GM23248 (cell line): ENCODE measurements around the gene XPO6. TPM values are rescaled to one million over a fixed set of nuclear protein-coding genes. Genes with fewer than 3 reads are reported as not detected.

Experiments used
- DNase-seq: peaks from one replicate; pipeline ENCODE4 v3.0.0-alpha.2; 2015
- H2AFZ ChIP-seq: fragments of 200-600 bp; sonication (generic); 2 replicates; pipeline ENCODE4 v1.6.1; 2016; ENCODE audit warnings: antibody characterized with exemption
- H3F3A ChIP-seq: fragments of 200-600 bp; sonication (generic); 2 replicates; pipeline ENCODE4 v1.6.1; 2016; ENCODE audit warnings: mild to moderate bottlenecking, antibody characterized with exemption, mixed run types; ENCODE audit not compliant: insufficient read depth
- H3K27ac ChIP-seq: fragments of 200-600 bp; sonication (generic); 2 replicates; pipeline ENCODE4 v1.5.1; 2016; ENCODE audit warnings: mild to moderate bottlenecking
- H3K27me3 ChIP-seq: fragments of 200-600 bp; sonication (generic); replicated peaks from 2 replicates; pipeline ENCODE4 v1.6.1; 2016; ENCODE audit warnings: mild to moderate bottlenecking; ENCODE audit not compliant: insufficient read depth
- H3K36me3 ChIP-seq: fragments of 200-600 bp; sonication (generic); 2 replicates; pipeline ENCODE4 v1.6.1; 2016; ENCODE audit warnings: low read depth, mild to moderate bottlenecking
- H3K4me1 ChIP-seq: fragments of 200-600 bp; sonication (generic); 2 replicates; pipeline ENCODE4 v1.6.1; 2016; ENCODE audit warnings: mild to moderate bottlenecking; ENCODE audit not compliant: insufficient read depth
- H3K4me2 ChIP-seq: fragments of 200-600 bp; sonication (generic); one replicate; pipeline ENCODE4 v1.6.1; 2016; ENCODE audit warnings: mild to moderate bottlenecking; ENCODE audit not compliant: unreplicated experiment
- H3K4me3 ChIP-seq: fragments of 200-600 bp; sonication (generic); 2 replicates; pipeline ENCODE4 v1.5.1; 2016; ENCODE audit warnings: mild to moderate bottlenecking
- H3K79me2 ChIP-seq: fragments of 200-600 bp; sonication (generic); 2 replicates; pipeline ENCODE4 v1.6.1; 2016; ENCODE audit warnings: mild to moderate bottlenecking; ENCODE audit not compliant: insufficient read depth
- H3K9ac ChIP-seq: fragments of 200-600 bp; sonication (generic); 2 replicates; pipeline ENCODE4 v1.6.1; 2016; ENCODE audit warnings: mild to moderate bottlenecking
- H3K9me2 ChIP-seq: fragments of 200-600 bp; sonication (generic); 2 replicates; pipeline ENCODE4 v1.6.1; 2016; ENCODE audit warnings: mixed run types, mild to moderate bottlenecking, moderate library complexity; ENCODE audit not compliant: insufficient read depth
- H3K9me3 ChIP-seq: fragments of 200-600 bp; sonication (generic); one replicate; pipeline ENCODE4 v1.6.1; 2017; ENCODE audit warnings: low read depth
- H4K20me1 ChIP-seq: fragments of 200-600 bp; sonication (generic); 2 replicates; pipeline ENCODE4 v1.6.0; 2016; ENCODE audit not compliant: insufficient read depth
- EZH2 ChIP-seq: fragments of 200-600 bp; sonication (generic); IDR thresholded peaks from 2 replicates; pipeline ENCODE4 v1.6.1; 2018; ENCODE audit warnings: antibody characterized with exemption, mild to moderate bottlenecking; ENCODE audit not compliant: insufficient read depth, poor library complexity, severe bottlenecking
- EZH2phosphoT487 ChIP-seq: fragments of 200-600 bp; sonication (generic); IDR thresholded peaks from 2 replicates; pipeline ENCODE4 v1.6.1; 2018; ENCODE audit warnings: antibody characterized with exemption, moderate library complexity, mild to moderate bottlenecking, low read depth; ENCODE audit not compliant: insufficient read depth
- WGBS, 2 experiments: methylation state at CpG; one replicate each; pipeline ENCODE4 v1.1.6; 2015 to 2017; ENCODE audit warnings: low lambda C conversion rate in 2 of 2, low coverage in 1 of 2; ENCODE audit errors: missing lambda C conversion rate in 2 of 2; 5-methylcytosine and 5-hydroxymethylcytosine counted together
- in situ Hi-C: fragments of 300-500 bp; cut with MboI; formaldehyde crosslinking; loops from 2 replicates; pipeline ENCODE4 v1.15.0; 2020
- polyA plus RNA-seq: library from polyadenylated mRNA; unstranded; fragments of >200 nt; fragmentation: Nextera tagmentation; extraction: Ambion mirVana; gene quantifications from 2 replicates; pipeline ENCODE4 v1.2.1, GENCODE V29; 2016
- small RNA-seq: library from RNA; depleted of rRNA; stranded (forward); fragments of <200 nt; gene quantifications from one replicate; pipeline ENCODE3, GENCODE V24; 2014; ENCODE audit warnings: low read depth, low replicate concordance
- total RNA-seq: library from RNA; depleted of rRNA; stranded (reverse); fragments of >200 nt; shearing (Covaris generic); gene quantifications from 2 replicates; pipeline ENCODE4 v1.2.3, GENCODE V29; 2014; rRNA removed

XPO6 gene
- total and polyA plus RNA-seq, 2 experiments from 2014 or later = 50.7 to 118 TPM

DNA sequence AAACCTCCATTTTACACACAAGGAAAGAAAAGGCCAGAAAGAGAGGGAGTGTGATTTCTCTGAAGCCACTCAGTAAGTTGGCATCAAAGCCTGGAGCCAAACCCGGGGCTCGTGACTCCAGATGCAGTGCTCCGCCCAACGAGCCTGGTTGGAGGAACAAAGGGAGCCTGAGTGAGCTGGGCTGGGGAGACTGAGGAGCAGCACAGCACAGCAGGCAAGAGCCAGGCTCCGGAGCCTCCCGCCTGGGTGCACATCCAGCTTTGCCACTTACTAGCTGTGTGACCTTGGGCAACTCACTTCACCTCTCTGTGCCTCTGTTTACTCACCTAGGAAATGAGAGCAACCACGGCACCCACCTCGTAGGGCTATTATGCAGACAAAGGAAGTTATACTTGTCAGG, 153.8 kb downstream of the XPO6 start:
- Histone ChIP-seq H3K4me2 (no peak overlapping the region), H4K20me1 (no peaks in the 10 kb centered on the region), H3K4me1 (no peaks in the 10 kb centered on the region), H3K9me3 (no peaks in the 10 kb centered on the region), H3K27ac (no peak overlapping the region), H3K27me3 (peaks cover 51% of the 10 kb centered on the region), H2AFZ (no peak overlapping the region), H3K9ac (no peak overlapping the region), H3K9me2 (no peaks in the 10 kb centered on the region), H3K79me2 (no peaks in the 10 kb centered on the region), H3F3A (no peaks in the 10 kb centered on the region), H3K4me3 (no peak overlapping the region), H3K36me3 (no peaks in the 10 kb centered on the region)
- TF ChIP-seq EZH2phosphoT487 (no peak), EZH2 (no peak)
- WGBS, 2 experiments = 52 to 58% methylated on average over 8 of the region's 8 CpGs
- DNase-seq = no peak
- in situ Hi-C loops = loop anchor here (25.0 kb wide), 2 partner anchors 271 to 421 kb away; no protein-coding TSS in a partner anchor

- Histone ChIP-seq H3F3A (no peaks in the 10 kb centered on the region), H3K79me2 (no peaks in the 10 kb centered on the region), H3K9me2 (no peaks in the 10 kb centered on the region), H3K4me2 (no peak overlapping the region), H3K27me3 (peaks cover 27% of the 10 kb centered on the region; the same call in 1 of the 2 replicates), H3K9me3 (no peaks in the 10 kb centered on the region), H2AFZ (no peak overlapping the region), H3K4me1 (no peaks in the 10 kb centered on the region), H3K27ac (no peak overlapping the region), H3K9ac (no peak overlapping the region), H3K4me3 (no peak overlapping the region), H3K36me3 (no peaks in the 10 kb centered on the region), H4K20me1 (no peaks in the 10 kb centered on the region)
- in situ Hi-C loops = loop anchor here (25.0 kb wide), 2 partner anchors 266 to 416 kb away; no protein-coding TSS in a partner anchor
- TF ChIP-seq EZH2 (no peak), EZH2phosphoT487 (no peak)
- 12 to 13% methylated on average over 15 of the region's 15 CpGs for WGBS, 2 experiments
- no peak for DNase-seq
Measured at GRCh38 chr16:28053461-28053860, 158.3 kb downstream of the XPO6 start.

GRCh38 chr16:28052274-28053128, 159.3 kb downstream of the XPO6 start:
- in situ Hi-C loops = loop anchor here (25.0 kb wide), 2 partner anchors 265 to 415 kb away; no protein-coding TSS in a partner anchor
- H3K4me3 ChIP-seq = no peak overlapping the region
- WGBS, 2 experiments = 38 to 44% methylated on average over 8 of the region's 8 CpGs
- no peak for TF ChIP-seq EZH2phosphoT487
- TF ChIP-seq EZH2 = no peak
- no peaks in the 10 kb centered on the region for H4K20me1 ChIP-seq
- H3K9ac ChIP-seq = no peak overlapping the region
- H3K36me3 ChIP-seq = no peaks in the 10 kb centered on the region
- H3K4me2 ChIP-seq = no peak overlapping the region
- H3K9me3 ChIP-seq = no peaks in the 10 kb centered on the region
- DNase-seq = no peak
- no peaks in the 10 kb centered on the region for H3F3A ChIP-seq
- peaks cover 28% of the 10 kb centered on the region; the same call in 1 of the 2 replicates for H3K27me3 ChIP-seq
- H2AFZ ChIP-seq = no peak overlapping the region
- no peaks in the 10 kb centered on the region for H3K79me2 ChIP-seq
- no peaks in the 10 kb centered on the region for H3K9me2 ChIP-seq
- no peak overlapping the region for H3K27ac ChIP-seq
- H3K4me1 ChIP-seq = no peaks in the 10 kb centered on the region

DNA sequence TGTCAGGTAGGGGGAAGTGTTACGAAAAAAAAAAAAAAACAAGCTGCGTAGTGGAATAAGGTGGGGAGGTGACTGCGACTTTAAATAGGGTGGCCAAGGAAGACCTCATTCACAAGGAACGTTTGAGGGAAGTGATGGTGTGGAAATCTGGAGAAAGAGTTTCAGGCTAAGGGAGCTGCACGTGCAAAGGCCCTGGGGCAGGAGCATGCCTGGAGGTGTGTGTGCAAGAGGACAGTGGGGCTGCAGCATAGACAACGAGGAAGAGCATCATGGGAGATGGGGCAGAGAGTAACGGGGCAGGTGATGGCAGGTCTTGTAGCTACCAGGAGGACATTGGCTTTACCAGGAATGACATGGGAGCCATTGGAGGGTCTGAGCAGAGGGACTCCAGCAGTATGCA, 160.3 kb downstream of the XPO6 start:
- Histone ChIP-seq H3K36me3 (no peaks in the 10 kb centered on the region), H4K20me1 (no peaks in the 10 kb centered on the region), H3K9ac (no peak overlapping the region), H2AFZ (no peak overlapping the region), H3K4me3 (no peak overlapping the region), H3K27me3 (peaks cover 28% of the 10 kb centered on the region; the same call in 1 of the 2 replicates), H3K9me2 (no peaks in the 10 kb centered on the region), H3K27ac (no peak overlapping the region), H3K4me2 (no peak overlapping the region), H3K79me2 (no peaks in the 10 kb centered on the region), H3K4me1 (no peaks in the 10 kb centered on the region), H3F3A (no peaks in the 10 kb centered on the region), H3K9me3 (no peaks in the 10 kb centered on the region)
- 42 to 48% methylated on average over 7 of the region's 7 CpGs for WGBS, 2 experiments
- in situ Hi-C loops = loop anchor here (25.0 kb wide), 2 partner anchors 264 to 414 kb away; no protein-coding TSS in a partner anchor
- no peak for DNase-seq
- TF ChIP-seq EZH2 = no peak

Small RNA genes lying within 50 kb of the gene (small RNA-seq; reads per million reads assigned to genes)
- gene RF00402 (not detected), gene RNY1P10 (not detected)

Other genes with a start within 250 kb of the XPO6 start
- gene GSG1L, start 148.3 kb downstream of the XPO6 start, total RNA-seq = not detected in 2 replicates
- gene GSG1L, start 148.3 kb downstream of the XPO6 start, polyA plus RNA-seq = not detected in 2 replicates
- gene SBK1, start 80.6 kb upstream of the XPO6 start, total RNA-seq = not detected in 2 replicates
- not detected in 2 replicates for gene SBK1, start 80.6 kb upstream of the XPO6 start, polyA plus RNA-seq
- gene NPIPB6, start 151.5 kb upstream of the XPO6 start, total RNA-seq = 0.32 TPM in 1 of 2 replicates, not detected in the other
- 0.25 and 0.48 TPM in 2 replicates for gene NPIPB6, start 151.5 kb upstream of the XPO6 start, polyA plus RNA-seq
- 58.7 and 85.1 TPM in 2 replicates for gene EIF3CL, start 191.9 kb upstream of the XPO6 start, total RNA-seq
- 1.4 and 1.5 TPM in 2 replicates for gene EIF3CL, start 191.9 kb upstream of the XPO6 start, polyA plus RNA-seq